Erythroblast (primary cell): ENCODE data around the gene TEX11.

Experiments used
- DNase-seq, 2 experiments: peaks; one replicate each; lab custom pipeline; 2025; lab: John Stamatoyannopoulos, UW
- GATA1 ChIP-seq: IDR thresholded peaks from 2 replicates; pipeline ENCODE4 v1.6.1; 2011; ENCODE audit warnings: low read depth, mild to moderate bottlenecking, control low read depth, low read length, moderate library complexity
- POLR2A ChIP-seq: IDR thresholded peaks from 2 replicates; pipeline ENCODE4 v1.6.1; 2011; ENCODE audit warnings: mild to moderate bottlenecking, low read length

Gene TEX11

DNA sequence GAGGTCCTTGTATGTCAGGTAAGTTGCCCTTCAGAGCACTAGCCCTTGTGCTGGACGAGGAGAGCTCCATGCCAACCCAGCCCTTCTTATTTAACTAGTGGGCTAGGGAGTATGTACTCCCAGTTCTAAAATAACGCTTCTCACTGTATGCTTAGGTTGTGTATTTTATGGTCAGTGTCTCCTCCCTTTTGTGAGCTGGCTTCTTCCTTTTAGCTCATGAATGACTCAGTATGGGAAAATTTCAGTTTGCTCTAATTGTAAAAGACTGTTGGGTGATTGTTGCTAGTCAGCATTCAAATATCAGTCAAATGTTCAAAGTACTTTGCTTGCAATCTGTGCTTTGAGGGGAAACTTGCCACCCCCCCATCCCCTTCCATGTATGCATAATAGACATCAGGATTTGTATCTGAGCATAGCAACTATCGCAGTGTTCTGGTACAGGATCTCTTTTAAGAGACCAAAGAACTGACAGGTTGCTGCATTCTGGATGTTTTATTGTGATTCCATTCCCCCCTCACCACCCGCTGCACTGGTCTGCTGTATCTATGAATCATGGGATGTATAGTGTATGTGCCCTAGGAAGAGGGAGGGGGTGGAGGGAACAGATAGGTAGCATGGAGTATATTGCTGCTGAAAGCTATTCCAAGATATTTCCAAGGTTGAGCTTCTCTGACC lies 429.1 kb downstream of the TEX11 start:
- no peak for DNase-seq
- no peak for TF ChIP-seq POLR2A
- TF ChIP-seq GATA1 = no peak
